IMR-90 (cell line): ENCODE results near the gene CD180. TPM values are rescaled to one million over a fixed set of nuclear protein-coding genes. Genes with fewer than 3 reads are reported as not detected.
A peak's percentile ranks its signal among the peaks of the same experiment; 100 is the strongest.

Experiments used
- ATAC-seq: fragments of 200-7000 bp; cut with Tn5 transposase; 2 replicates; pipeline ENCODE4 v1.9.1; 2020; ENCODE audit warnings: low read depth, mild to moderate bottlenecking, moderate library complexity
- BruUV-seq: library from RNA; stranded (reverse); fragments of 400-500 nt; replicated peaks from 2 replicates; lab custom pipeline; 2021; lab: Mats Ljungman, UMichigan
- CTCF ChIA-PET: fragments of 300-600 bp; formaldehyde crosslinking; extraction: SDS; loops from one replicate; lab custom pipeline; 2021; ENCODE audit warnings: antibody characterized with exemption; lab: Yijun Ruan, JAX
- POLR2A ChIA-PET: fragments of 300-600 bp; sonication (Branson Sonifier 250); formaldehyde crosslinking; loops from one replicate; lab custom pipeline; 2022; ENCODE audit warnings: antibody characterized with exemption; ENCODE audit not compliant: unreplicated experiment; lab: Charles Lee
- DNase-seq: peaks from one replicate; pipeline ENCODE4 v3.0.0; 2013
- H2AFZ ChIP-seq: replicated peaks from 2 replicates; pipeline ENCODE3; 2013; ENCODE audit warnings: low read length, mild to moderate bottlenecking; ENCODE audit not compliant: poor library complexity
- H2AK5ac ChIP-seq: 2 replicates; pipeline ENCODE4 v1.6.1; 2013; ENCODE audit warnings: low read depth, low read length, inconsistent platforms
- H2AK9ac ChIP-seq: replicated peaks from 2 replicates; pipeline ENCODE3; 2013; ENCODE audit warnings: mild to moderate bottlenecking, low read depth, low read length, moderate library complexity; ENCODE audit not compliant: poor library complexity
- H2BK120ac ChIP-seq: 2 replicates; pipeline ENCODE4 v1.6.1; 2013; ENCODE audit warnings: low read depth, low read length, inconsistent platforms
- H2BK15ac ChIP-seq: 3 replicates; pipeline ENCODE4 v1.6.1; 2013; ENCODE audit warnings: low read depth, low read length, inconsistent platforms
- H2BK20ac ChIP-seq: 2 replicates; pipeline ENCODE4 v1.6.1; 2013; ENCODE audit warnings: low read depth, mild to moderate bottlenecking, inconsistent platforms, low read length, moderate library complexity
- H2BK5ac ChIP-seq: 2 replicates; pipeline ENCODE4 v1.6.1; 2013; ENCODE audit warnings: mild to moderate bottlenecking, low read depth, low read length, inconsistent platforms; ENCODE audit not compliant: poor library complexity, severe bottlenecking
- H3K14ac ChIP-seq: replicated peaks from 2 replicates; pipeline ENCODE4 v1.6.1; 2013; ENCODE audit warnings: low read depth, low read length, inconsistent platforms
- H3K18ac ChIP-seq: 2 replicates; pipeline ENCODE4 v1.6.1; 2013; ENCODE audit warnings: low read depth, low read length, control low read depth
- H3K23ac ChIP-seq: 2 replicates; pipeline ENCODE4 v1.6.1; 2013; ENCODE audit warnings: low read depth, low read length, inconsistent platforms
- H3K27ac ChIP-seq: 2 replicates; pipeline ENCODE4 v1.5.1; 2013; ENCODE audit warnings: mild to moderate bottlenecking, control low read depth, low read length; ENCODE audit not compliant: insufficient read depth
- H3K27me3 ChIP-seq: 2 replicates; pipeline ENCODE4 v1.6.1; 2013; ENCODE audit warnings: low read length; ENCODE audit not compliant: control insufficient read depth, insufficient read depth
- H3K36me3 ChIP-seq: 2 replicates; pipeline ENCODE4 v1.6.1; 2013; ENCODE audit warnings: low read length, mixed read lengths; ENCODE audit not compliant: control insufficient read depth, insufficient read depth
- H3K4ac ChIP-seq: 2 replicates; pipeline ENCODE4 v1.6.1; 2013; ENCODE audit warnings: low read depth, low read length, inconsistent platforms
- H3K4me1 ChIP-seq: 2 replicates; pipeline ENCODE4 v1.6.1; 2013; ENCODE audit warnings: low read length, mixed read lengths; ENCODE audit not compliant: control insufficient read depth, insufficient read depth
- H3K4me2 ChIP-seq: 2 replicates; pipeline ENCODE4 v1.6.1; 2013; ENCODE audit warnings: low read depth, mild to moderate bottlenecking, control low read depth, low read length, moderate library complexity
- H3K4me3 ChIP-seq: 2 replicates; pipeline ENCODE4 v1.5.1; 2013; ENCODE audit warnings: low read depth, mild to moderate bottlenecking, control low read depth, low read length, moderate library complexity; ENCODE audit not compliant: insufficient read depth
- H3K56ac ChIP-seq: 2 replicates; pipeline ENCODE4 v1.6.1; 2013; ENCODE audit warnings: low read length, inconsistent platforms; ENCODE audit not compliant: insufficient read depth; ENCODE audit errors: extremely low read depth
- H3K79me1 ChIP-seq, 2 experiments: 2 replicates each; pipeline ENCODE4 v1.6.1; 2013; ENCODE audit warnings: low read length in 2 of 2, inconsistent platforms in 1 of 2, low read depth in 1 of 2
- H3K9ac ChIP-seq: 2 replicates; pipeline ENCODE4 v1.6.1; 2013; ENCODE audit warnings: low read depth, low read length, control low read depth
- H3K9me1 ChIP-seq: 2 replicates; pipeline ENCODE4 v1.6.1; 2013; ENCODE audit warnings: low read length, inconsistent platforms; ENCODE audit not compliant: insufficient read depth
- H3K9me3 ChIP-seq: 2 replicates; pipeline ENCODE4 v1.6.1; 2013; ENCODE audit warnings: low read length; ENCODE audit not compliant: control insufficient read depth, insufficient read depth
- H4K20me1 ChIP-seq: 2 replicates; pipeline ENCODE4 v1.6.1; 2013; ENCODE audit warnings: low read length, inconsistent platforms; ENCODE audit not compliant: insufficient read depth
- H4K5ac ChIP-seq: 2 replicates; pipeline ENCODE4 v1.6.1; 2013; ENCODE audit warnings: mild to moderate bottlenecking, low read depth, low read length, control low read depth
- H4K8ac ChIP-seq, 2 experiments: 2 replicates each; pipeline ENCODE4 v1.6.1; 2013; ENCODE audit warnings: low read depth in 2 of 2, low read length in 2 of 2, control low read depth in 1 of 2, inconsistent platforms in 1 of 2
- H4K91ac ChIP-seq: 2 replicates; pipeline ENCODE4 v1.6.1; 2013; ENCODE audit warnings: low read depth, low read length, inconsistent platforms; ENCODE audit not compliant: insufficient read depth
- CEBPB ChIP-seq: IDR thresholded peaks from 2 replicates; pipeline ENCODE4 v1.6.1; 2012; ENCODE audit warnings: low read depth, low read length, improper control_type of control experiment
- POLR2A ChIP-seq: IDR thresholded peaks from 2 replicates; pipeline ENCODE4 v1.6.1; 2012; ENCODE audit warnings: mild to moderate bottlenecking, low read depth, low read length
- WGBS, 2 experiments: methylation state at CpG; one replicate each; pipeline versions ENCODE4 v1.1.5 to v1.1.7; 2013; ENCODE audit warnings: missing lambda C conversion rate in 2 of 2; ENCODE audit not compliant: insufficient read length in 1 of 2; ENCODE audit errors: extremely low coverage in 2 of 2; 5-methylcytosine and 5-hydroxymethylcytosine counted together
- dilution Hi-C: fragments of 300-500 bp; cut with HindIII; formaldehyde crosslinking; loops from one replicate; pipeline ENCODE4 v1.14.3; 2018; ENCODE audit warnings: low sequenced_read_pairs; ENCODE audit not compliant: unreplicated experiment
- in situ Hi-C: fragments of 300-500 bp; cut with MboI; formaldehyde crosslinking; loops from 3 replicates; pipeline ENCODE4 v1.14.3; 2019; ENCODE audit warnings: low sequenced_read_pairs, inconsistent platforms, mixed read lengths
- intact Hi-C: fragments of 100-400 bp; cut with micrococcal nuclease; formaldehyde crosslinking; loops from 2 replicates; pipeline ENCODE4 v1.10.0; 2022
- polyA plus RNA-seq, 3 experiments: library from polyadenylated mRNA; depleted of rRNA; stranded (reverse); fragments of >200 nt; gene quantifications; 2 replicates each; pipeline ENCODE4 v1.2.3, GENCODE V29; 2012; ENCODE audit warnings: low replicate concordance in 1 of 3
- total RNA-seq: library from RNA; depleted of rRNA; stranded (reverse); fragments of >200 nt; gene quantifications from 2 replicates; pipeline ENCODE4 v1.2.3, GENCODE V29; 2012
- TF ChIP-seq, protein P1 (sequence below): conservative IDR thresholded peaks from 2 replicates; pipeline ENCODE4 v1.5.1; 2012; ENCODE audit warnings: mild to moderate bottlenecking, low read depth, low read length, improper control_type of control experiment

CD180 gene
- total and polyA plus RNA-seq, 2 of the 4 experiments (the other 2 are of a cell fraction) = not detected

DNA sequence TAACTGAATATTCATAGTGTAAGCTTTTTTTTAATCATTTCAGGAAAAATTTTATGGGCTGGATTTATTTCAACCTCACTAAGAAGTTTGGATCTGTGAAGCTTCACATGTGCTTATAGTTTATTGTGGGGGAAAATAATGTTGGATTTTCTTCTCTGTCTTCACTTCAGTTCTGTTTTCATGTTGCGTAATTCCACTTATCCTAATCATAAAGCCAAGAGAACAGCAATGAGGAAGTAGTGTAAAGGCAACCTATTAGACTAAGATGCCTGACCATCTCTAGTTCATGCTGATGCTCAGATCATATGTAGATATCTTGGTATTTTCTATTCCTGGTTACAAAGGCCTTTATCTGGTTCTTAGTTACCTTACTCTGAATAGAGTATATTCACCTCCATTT, 50.0 kb downstream of the CD180 start:
- Histone ChIP-seq H2BK120ac (no peak overlapping the region), H4K5ac (no peak overlapping the region), H3K9me1 (peaks cover 8% of the 10 kb centered on the region), H2AFZ (no peak overlapping the region), H3K18ac (no peak overlapping the region), H3K4me3 (no peak overlapping the region), H3K9me3 (no peaks in the 10 kb centered on the region), H3K79me1 (no peaks in the 10 kb centered on the region), H2BK5ac (no peak overlapping the region), H3K4ac (no peak overlapping the region), H3K23ac (no peak overlapping the region), H4K8ac (no peak overlapping the region), H3K4me1 (peaks cover 2% of the 10 kb centered on the region; the same call in 1 of the 2 replicates), H3K27ac (no peak overlapping the region), H2AK9ac (no peak overlapping the region), H3K27me3 (no peaks in the 10 kb centered on the region), H3K56ac (no peak overlapping the region), H4K20me1 (no peaks in the 10 kb centered on the region), H4K91ac (no peak overlapping the region), H2BK15ac (no peak overlapping the region), H3K9ac (no peak overlapping the region), H3K4me2 (no peak overlapping the region), H2BK20ac (no peak overlapping the region), H2AK5ac (no peak overlapping the region), H3K14ac (no peak overlapping the region), H3K36me3 (peaks cover 17% of the 10 kb centered on the region)
- TF ChIP-seq CEBPB (peak; percentile 94), POLR2A (no peak)
- TF ChIP-seq, protein P1, sequence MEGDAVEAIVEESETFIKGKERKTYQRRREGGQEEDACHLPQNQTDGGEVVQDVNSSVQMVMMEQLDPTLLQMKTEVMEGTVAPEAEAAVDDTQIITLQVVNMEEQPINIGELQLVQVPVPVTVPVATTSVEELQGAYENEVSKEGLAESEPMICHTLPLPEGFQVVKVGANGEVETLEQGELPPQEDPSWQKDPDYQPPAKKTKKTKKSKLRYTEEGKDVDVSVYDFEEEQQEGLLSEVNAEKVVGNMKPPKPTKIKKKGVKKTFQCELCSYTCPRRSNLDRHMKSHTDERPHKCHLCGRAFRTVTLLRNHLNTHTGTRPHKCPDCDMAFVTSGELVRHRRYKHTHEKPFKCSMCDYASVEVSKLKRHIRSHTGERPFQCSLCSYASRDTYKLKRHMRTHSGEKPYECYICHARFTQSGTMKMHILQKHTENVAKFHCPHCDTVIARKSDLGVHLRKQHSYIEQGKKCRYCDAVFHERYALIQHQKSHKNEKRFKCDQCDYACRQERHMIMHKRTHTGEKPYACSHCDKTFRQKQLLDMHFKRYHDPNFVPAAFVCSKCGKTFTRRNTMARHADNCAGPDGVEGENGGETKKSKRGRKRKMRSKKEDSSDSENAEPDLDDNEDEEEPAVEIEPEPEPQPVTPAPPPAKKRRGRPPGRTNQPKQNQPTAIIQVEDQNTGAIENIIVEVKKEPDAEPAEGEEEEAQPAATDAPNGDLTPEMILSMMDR = no peak
- intact Hi-C loops = loop anchor here (5.0 kb wide), 1 partner anchor 284 kb away; no protein-coding TSS in a partner anchor
- ATAC-seq (peak; percentile 40; the same call in 1 of the 2 replicates), DNase-seq (peak; percentile 47)
- dilution Hi-C loops = no loop called here
- WGBS, 2 experiments = no CpG with 5 or more reads among the region's 1 CpG
- in situ Hi-C loops = no loop called here
- no TSS peak for BruUV-seq
- ChIA-PET POLR2A (no interaction called here), CTCF (interaction anchor here (1.5 kb wide), 1 partner anchor 10 kb away, joined by 3 read pairs; no protein-coding TSS in a partner anchor)
